Panc1 (cell line): ENCODE data around the gene CRY2.

Experiments
- CTCF ChIP-seq: fragments of 450-650 bp; IDR thresholded peaks from 2 replicates; pipeline ENCODE4 v1.5.1; 2017; ENCODE audit warnings: mild to moderate bottlenecking
- POLR2AphosphoS5 ChIP-seq: IDR thresholded peaks from 2 replicates; pipeline ENCODE4 v1.6.1; 2012; ENCODE audit warnings: mild to moderate bottlenecking, low read depth, low read length, moderate library complexity
- SIN3A ChIP-seq: IDR thresholded peaks from 2 replicates; pipeline ENCODE4 v1.6.1; 2012; ENCODE audit warnings: low read depth, mild to moderate bottlenecking, low read length, moderate library complexity, borderline replicate concordance; ENCODE audit not compliant: insufficient read depth
- TF ChIP-seq, protein P1 (sequence below), 2 experiments: IDR thresholded peaks; 2 replicates each; pipeline ENCODE4 v1.6.1; 2011 to 2012; ENCODE audit warnings: low read depth in 2 of 2, control low read depth in 1 of 2, low read length in 1 of 2, mild to moderate bottlenecking in 1 of 2, moderate library complexity in 1 of 2; ENCODE audit not compliant: insufficient read depth in 1 of 2

DNA sequence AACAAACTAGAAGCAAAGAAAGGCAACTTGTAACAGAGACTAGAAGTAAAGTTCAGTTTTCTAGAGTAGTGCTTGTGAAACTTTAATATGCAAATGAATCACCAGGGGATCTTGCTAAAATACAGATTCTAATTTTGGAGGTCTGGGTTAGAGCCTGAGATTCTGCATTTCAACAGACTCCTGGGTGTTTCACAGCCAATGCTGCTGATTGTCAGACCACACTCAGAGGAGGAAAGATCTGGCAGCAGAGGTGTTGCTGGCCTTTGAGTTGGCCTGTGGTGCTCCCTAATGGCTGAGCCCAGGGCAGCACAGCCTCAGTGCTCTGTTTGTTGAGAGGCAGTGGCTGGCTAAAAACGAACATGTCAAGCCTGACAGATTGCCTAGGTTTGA lies 5.4 kb downstream of the CRY2 start:
- TF ChIP-seq POLR2AphosphoS5 (no peak), CTCF (no peak), SIN3A (no peak)
- TF ChIP-seq, protein P1, sequence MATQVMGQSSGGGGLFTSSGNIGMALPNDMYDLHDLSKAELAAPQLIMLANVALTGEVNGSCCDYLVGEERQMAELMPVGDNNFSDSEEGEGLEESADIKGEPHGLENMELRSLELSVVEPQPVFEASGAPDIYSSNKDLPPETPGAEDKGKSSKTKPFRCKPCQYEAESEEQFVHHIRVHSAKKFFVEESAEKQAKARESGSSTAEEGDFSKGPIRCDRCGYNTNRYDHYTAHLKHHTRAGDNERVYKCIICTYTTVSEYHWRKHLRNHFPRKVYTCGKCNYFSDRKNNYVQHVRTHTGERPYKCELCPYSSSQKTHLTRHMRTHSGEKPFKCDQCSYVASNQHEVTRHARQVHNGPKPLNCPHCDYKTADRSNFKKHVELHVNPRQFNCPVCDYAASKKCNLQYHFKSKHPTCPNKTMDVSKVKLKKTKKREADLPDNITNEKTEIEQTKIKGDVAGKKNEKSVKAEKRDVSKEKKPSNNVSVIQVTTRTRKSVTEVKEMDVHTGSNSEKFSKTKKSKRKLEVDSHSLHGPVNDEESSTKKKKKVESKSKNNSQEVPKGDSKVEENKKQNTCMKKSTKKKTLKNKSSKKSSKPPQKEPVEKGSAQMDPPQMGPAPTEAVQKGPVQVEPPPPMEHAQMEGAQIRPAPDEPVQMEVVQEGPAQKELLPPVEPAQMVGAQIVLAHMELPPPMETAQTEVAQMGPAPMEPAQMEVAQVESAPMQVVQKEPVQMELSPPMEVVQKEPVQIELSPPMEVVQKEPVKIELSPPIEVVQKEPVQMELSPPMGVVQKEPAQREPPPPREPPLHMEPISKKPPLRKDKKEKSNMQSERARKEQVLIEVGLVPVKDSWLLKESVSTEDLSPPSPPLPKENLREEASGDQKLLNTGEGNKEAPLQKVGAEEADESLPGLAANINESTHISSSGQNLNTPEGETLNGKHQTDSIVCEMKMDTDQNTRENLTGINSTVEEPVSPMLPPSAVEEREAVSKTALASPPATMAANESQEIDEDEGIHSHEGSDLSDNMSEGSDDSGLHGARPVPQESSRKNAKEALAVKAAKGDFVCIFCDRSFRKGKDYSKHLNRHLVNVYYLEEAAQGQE (IDR thresholded peaks at IDR 0.05; ENCODE audit: insufficient read depth in 1 of 2, low read depth in 2 of 2, low read length in 1 of 2) = no peak
